ENCODE data around the gene APOL3.
"Not testable (repeated sequence)": the region's sequence is repeated elsewhere in the genome, so short reads cannot be mapped to it uniquely, and the experiment has no call there.

APOL3 gene

GRCh38 chr22:36134182-36134581, 26.4 kb downstream of the APOL3 start:
- DNase-seq (ENCODE audit: low read depth) = no peak

- no peak for DNase-seq (ENCODE audit: low read depth)
Observed at GRCh38 chr22:36131907-36132306, 28.6 kb downstream of the APOL3 start.

GRCh38 chr22:36129486-36130388, 30.8 kb downstream of the APOL3 start:
- no peak for DNase-seq (ENCODE audit: low read depth)

- DNase-seq (ENCODE audit: low read depth) = no peak
Observed at GRCh38 chr22:36129071-36129470, 31.5 kb downstream of the APOL3 start.

GRCh38 chr22:36125994-36126531, 34.5 kb downstream of the APOL3 start:
- DNase-seq (ENCODE audit: low read depth) = no peak

- no peak for DNase-seq (ENCODE audit: low read depth)
Observed at GRCh38 chr22:36125434-36125833, 35.1 kb downstream of the APOL3 start.

- DNase-seq (ENCODE audit: low read depth) = no peak
Observed at GRCh38 chr22:36124666-36125065, 35.9 kb downstream of the APOL3 start.

GRCh38 chr22:36123673-36124630, 36.6 kb downstream of the APOL3 start:
- peak; percentile 95 for DNase-seq (ENCODE audit: low read depth)

GRCh38 chr22:36120621-36121351, 39.8 kb downstream of the APOL3 start:
- not testable (repeated sequence) for DNase-seq (ENCODE audit: low read depth)

- DNase-seq (ENCODE audit: low read depth) = no peak
Observed at GRCh38 chr22:36117053-36117554, 43.5 kb downstream of the APOL3 start.

GRCh38 chr22:36116127-36116526, 44.4 kb downstream of the APOL3 start:
- DNase-seq (ENCODE audit: low read depth) = no peak

GRCh38 chr22:36113121-36113520, 47.4 kb downstream of the APOL3 start:
- no peak for DNase-seq (ENCODE audit: low read depth)

GRCh38 chr22:36111316-36111715, 49.2 kb downstream of the APOL3 start:
- no peak for DNase-seq (ENCODE audit: low read depth)

- DNase-seq (ENCODE audit: low read depth) = no peak
Observed at GRCh38 chr22:36110306-36110881, 50.2 kb downstream of the APOL3 start.

GRCh38 chr22:36107436-36107835, 53.1 kb downstream of the APOL3 start:
- DNase-seq (ENCODE audit: low read depth) = no peak

GRCh38 chr22:36106910-36107309, 53.6 kb downstream of the APOL3 start:
- DNase-seq (ENCODE audit: low read depth) = no peak

- DNase-seq (ENCODE audit: low read depth) = peak; percentile 50
Observed at GRCh38 chr22:36104988-36105387, 55.6 kb downstream of the APOL3 start.

GRCh38 chr22:36104435-36104834, 56.1 kb downstream of the APOL3 start:
- no peak for DNase-seq (ENCODE audit: low read depth)

- DNase-seq (ENCODE audit: low read depth) = no peak
Observed at GRCh38 chr22:36103891-36104290, 56.7 kb downstream of the APOL3 start.

- no peak for DNase-seq (ENCODE audit: low read depth)
Observed at GRCh38 chr22:36102995-36103394, 57.6 kb downstream of the APOL3 start.

- no peak for DNase-seq (ENCODE audit: low read depth)
Observed at GRCh38 chr22:36101756-36102155, 58.8 kb downstream of the APOL3 start.

All from iris pigment epithelial cell (primary cell).